ENCODE results near the gene KCNIP1.

Gene KCNIP1

DNA sequence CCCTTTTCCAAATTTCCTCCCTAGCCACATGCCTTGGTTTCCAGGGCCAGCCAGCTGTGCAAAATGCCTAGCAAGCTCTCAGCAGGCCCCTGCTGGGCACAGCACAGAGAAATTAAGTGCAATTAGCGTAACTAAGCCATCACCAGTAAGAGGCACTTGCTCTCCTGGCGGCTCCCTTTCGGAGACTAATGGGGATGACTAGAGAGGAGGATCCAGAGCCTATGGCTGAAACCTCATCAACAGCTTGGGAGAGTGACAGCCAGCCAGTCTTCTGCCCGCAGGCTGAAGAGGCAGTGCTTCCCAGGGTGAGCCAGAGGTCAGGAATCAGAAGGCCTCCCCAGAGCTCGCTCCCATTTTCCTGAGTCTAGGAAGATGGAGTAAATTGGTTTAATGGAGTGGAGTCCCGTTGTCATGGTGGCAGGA, 108.4 kb downstream of the KCNIP1 start:
- Histone ChIP-seq H3K27me3 (ENCODE audit: control insufficient read depth in 1 of 2, insufficient read depth in 2 of 2, low read length in 2 of 2) (peaks cover 0 to 3% of the 10 kb centered on the region in 2 donors), H3K36me3 (ENCODE audit: control insufficient read depth in 2 of 2, insufficient read depth in 2 of 2, low read length in 2 of 2) (no peaks in the 10 kb centered on the region), H3K9me3 (ENCODE audit: control insufficient read depth in 2 of 2, low read length in 2 of 2) (no peaks in the 10 kb centered on the region), H3K27ac (ENCODE audit: low read length) (no peak overlapping the region), H3K4me1 (ENCODE audit: control insufficient read depth, insufficient read depth, low read length) (peaks cover 2% of the 10 kb centered on the region), H3K4me3 (ENCODE audit: low read length in 2 of 2) (no peak overlapping the region), H3K9ac (ENCODE audit: low read length in 2 of 2) (no peak overlapping the region)

DNA sequence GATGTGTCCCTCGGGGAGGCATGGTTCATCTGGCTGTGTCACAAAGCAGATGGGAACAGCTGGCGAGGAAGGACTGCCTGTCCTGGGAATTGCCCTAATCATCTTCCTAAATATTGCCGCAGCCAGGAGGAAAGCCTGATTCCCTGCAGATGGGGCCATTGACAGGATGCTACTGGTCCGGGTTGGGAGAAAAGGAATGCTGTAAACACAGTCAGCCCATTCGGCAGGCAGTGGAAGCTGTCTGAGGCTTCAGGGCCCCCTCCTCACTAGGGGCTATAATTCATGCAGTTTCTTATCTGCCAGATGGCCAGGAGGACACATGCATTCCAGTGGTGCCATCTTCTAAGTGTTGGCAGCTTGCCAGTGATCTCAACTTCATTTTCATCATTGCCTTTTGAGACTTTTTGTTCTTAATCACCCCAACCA, 110.3 kb downstream of the KCNIP1 start:
- no peaks in the 10 kb centered on the region for H3K36me3 ChIP-seq (ENCODE audit: control insufficient read depth in 2 of 2, insufficient read depth in 2 of 2, low read length in 2 of 2)
- H3K9me3 ChIP-seq (ENCODE audit: control insufficient read depth in 2 of 2, low read length in 2 of 2): no peaks in the 10 kb centered on the region

DNA sequence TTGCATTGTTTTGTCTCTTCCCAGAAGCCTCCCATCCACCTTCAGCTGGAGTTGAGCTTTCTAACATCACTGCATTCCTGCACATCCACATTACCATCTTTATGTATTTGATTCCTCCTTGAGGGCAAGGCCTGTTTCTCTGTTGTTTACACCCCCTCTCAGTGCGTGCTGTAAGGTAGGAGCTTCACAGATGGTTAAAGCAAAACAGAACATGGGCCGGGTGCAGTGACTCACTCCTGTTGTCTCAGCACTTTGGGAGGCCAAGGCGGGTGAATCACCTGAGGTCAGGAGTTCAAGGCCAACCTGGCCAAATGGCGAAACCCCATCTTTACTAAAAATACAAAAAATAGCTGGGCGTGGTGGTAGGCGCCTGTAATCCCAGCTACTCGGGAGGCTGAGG, 110.9 kb downstream of the KCNIP1 start:
- peaks cover 2% of the 10 kb centered on the region for H3K4me1 ChIP-seq (ENCODE audit: control insufficient read depth, insufficient read depth, low read length)
- H3K36me3 ChIP-seq (ENCODE audit: control insufficient read depth in 2 of 2, insufficient read depth in 2 of 2, low read length in 2 of 2): no peaks in the 10 kb centered on the region
- no peaks in the 10 kb centered on the region for H3K9me3 ChIP-seq (ENCODE audit: control insufficient read depth in 2 of 2, low read length in 2 of 2)
- H3K27me3 ChIP-seq (ENCODE audit: control insufficient read depth in 1 of 2, insufficient read depth in 2 of 2, low read length in 2 of 2): peaks cover 0 to 3% of the 10 kb centered on the region in 2 donors
- no peak overlapping the region for H3K27ac ChIP-seq (ENCODE audit: low read length)
- H3K9ac ChIP-seq (ENCODE audit: low read length in 2 of 2): no peak overlapping the region
- H3K4me3 ChIP-seq (ENCODE audit: low read length in 2 of 2): no peak overlapping the region

More for the DNA sequence above, 110.3 kb downstream of the KCNIP1 start:
- Histone ChIP-seq H3K27me3 (ENCODE audit: control insufficient read depth in 1 of 2, insufficient read depth in 2 of 2, low read length in 2 of 2) (peaks cover 0 to 3% of the 10 kb centered on the region in 2 donors), H3K4me1 (ENCODE audit: control insufficient read depth, insufficient read depth, low read length) (peaks cover 2% of the 10 kb centered on the region), H3K27ac (ENCODE audit: low read length) (no peak overlapping the region), H3K4me3 (ENCODE audit: low read length in 2 of 2) (no peak overlapping the region), H3K9ac (ENCODE audit: low read length in 2 of 2) (no peak overlapping the region)

GRCh38 chr5:170617533-170618490, 114.0 kb downstream of the KCNIP1 start:
- Histone ChIP-seq H3K27me3 (ENCODE audit: control insufficient read depth in 1 of 2, insufficient read depth in 2 of 2, low read length in 2 of 2) (no peaks in the 10 kb centered on the region), H3K9ac (ENCODE audit: low read length in 2 of 2) (no peak overlapping the region), H3K36me3 (ENCODE audit: control insufficient read depth in 2 of 2, insufficient read depth in 2 of 2, low read length in 2 of 2) (no peaks in the 10 kb centered on the region), H3K4me3 (ENCODE audit: low read length in 2 of 2) (no peak overlapping the region), H3K27ac (ENCODE audit: low read length) (no peak overlapping the region), H3K9me3 (ENCODE audit: control insufficient read depth in 2 of 2, low read length in 2 of 2) (no peaks in the 10 kb centered on the region), H3K4me1 (ENCODE audit: control insufficient read depth, insufficient read depth, low read length) (peaks cover 2% of the 10 kb centered on the region)

GRCh38 chr5:170619869-170620268, 116.0 kb downstream of the KCNIP1 start:
- Histone ChIP-seq H3K27ac (ENCODE audit: low read length) (no peak overlapping the region), H3K4me1 (ENCODE audit: control insufficient read depth, insufficient read depth, low read length) (no peaks in the 10 kb centered on the region), H3K9ac (ENCODE audit: low read length in 2 of 2) (no peak overlapping the region), H3K36me3 (ENCODE audit: control insufficient read depth in 2 of 2, insufficient read depth in 2 of 2, low read length in 2 of 2) (no peaks in the 10 kb centered on the region), H3K9me3 (ENCODE audit: control insufficient read depth in 2 of 2, low read length in 2 of 2) (no peaks in the 10 kb centered on the region), H3K27me3 (ENCODE audit: control insufficient read depth in 1 of 2, insufficient read depth in 2 of 2, low read length in 2 of 2) (no peaks in the 10 kb centered on the region), H3K4me3 (ENCODE audit: low read length in 2 of 2) (no peak overlapping the region)

DNA sequence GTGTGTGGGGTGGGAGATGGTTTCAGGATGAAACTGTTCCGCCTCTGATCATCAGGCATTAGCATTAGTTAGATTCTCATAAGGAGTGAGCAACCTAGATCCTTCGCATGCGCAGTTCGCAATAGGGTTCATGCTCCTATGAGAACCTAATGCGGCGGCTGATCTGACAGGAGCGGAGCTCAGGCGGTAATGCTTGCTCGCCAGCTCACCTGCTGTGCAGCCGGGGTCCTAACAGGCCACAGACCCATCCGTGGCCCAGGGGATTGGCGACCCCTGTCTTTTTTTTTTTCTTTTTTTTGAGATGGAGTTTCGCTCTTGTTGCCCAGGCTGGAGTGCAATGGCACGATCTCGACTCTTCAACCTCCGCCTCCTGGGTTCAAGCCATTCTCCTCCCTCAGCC, 119.1 kb downstream of the KCNIP1 start:
- Histone ChIP-seq H3K9me3 (ENCODE audit: control insufficient read depth in 2 of 2, low read length in 2 of 2) (no peaks in the 10 kb centered on the region), H3K4me3 (ENCODE audit: low read length in 2 of 2) (no peak overlapping the region), H3K9ac (ENCODE audit: low read length in 2 of 2) (no peak overlapping the region)

GRCh38 chr5:170623576-170624181, 119.9 kb downstream of the KCNIP1 start:
- Histone ChIP-seq H3K4me3 (ENCODE audit: low read length in 2 of 2) (no peak overlapping the region), H3K27ac (ENCODE audit: low read length) (no peak overlapping the region), H3K4me1 (ENCODE audit: control insufficient read depth, insufficient read depth, low read length) (no peaks in the 10 kb centered on the region), H3K36me3 (ENCODE audit: control insufficient read depth in 2 of 2, insufficient read depth in 2 of 2, low read length in 2 of 2) (no peaks in the 10 kb centered on the region), H3K9ac (ENCODE audit: low read length in 2 of 2) (no peak overlapping the region), H3K27me3 (ENCODE audit: control insufficient read depth in 1 of 2, insufficient read depth in 2 of 2, low read length in 2 of 2) (no peaks in the 10 kb centered on the region), H3K9me3 (ENCODE audit: control insufficient read depth in 2 of 2, low read length in 2 of 2) (no peaks in the 10 kb centered on the region)

More for the DNA sequence above, 119.1 kb downstream of the KCNIP1 start:
- H3K27me3 ChIP-seq (ENCODE audit: control insufficient read depth in 1 of 2, insufficient read depth in 2 of 2, low read length in 2 of 2): no peaks in the 10 kb centered on the region
- H3K4me1 ChIP-seq (ENCODE audit: control insufficient read depth, insufficient read depth, low read length): no peaks in the 10 kb centered on the region
- no peaks in the 10 kb centered on the region for H3K36me3 ChIP-seq (ENCODE audit: control insufficient read depth in 2 of 2, insufficient read depth in 2 of 2, low read length in 2 of 2)
- H3K27ac ChIP-seq (ENCODE audit: low read length): no peak overlapping the region

DNA sequence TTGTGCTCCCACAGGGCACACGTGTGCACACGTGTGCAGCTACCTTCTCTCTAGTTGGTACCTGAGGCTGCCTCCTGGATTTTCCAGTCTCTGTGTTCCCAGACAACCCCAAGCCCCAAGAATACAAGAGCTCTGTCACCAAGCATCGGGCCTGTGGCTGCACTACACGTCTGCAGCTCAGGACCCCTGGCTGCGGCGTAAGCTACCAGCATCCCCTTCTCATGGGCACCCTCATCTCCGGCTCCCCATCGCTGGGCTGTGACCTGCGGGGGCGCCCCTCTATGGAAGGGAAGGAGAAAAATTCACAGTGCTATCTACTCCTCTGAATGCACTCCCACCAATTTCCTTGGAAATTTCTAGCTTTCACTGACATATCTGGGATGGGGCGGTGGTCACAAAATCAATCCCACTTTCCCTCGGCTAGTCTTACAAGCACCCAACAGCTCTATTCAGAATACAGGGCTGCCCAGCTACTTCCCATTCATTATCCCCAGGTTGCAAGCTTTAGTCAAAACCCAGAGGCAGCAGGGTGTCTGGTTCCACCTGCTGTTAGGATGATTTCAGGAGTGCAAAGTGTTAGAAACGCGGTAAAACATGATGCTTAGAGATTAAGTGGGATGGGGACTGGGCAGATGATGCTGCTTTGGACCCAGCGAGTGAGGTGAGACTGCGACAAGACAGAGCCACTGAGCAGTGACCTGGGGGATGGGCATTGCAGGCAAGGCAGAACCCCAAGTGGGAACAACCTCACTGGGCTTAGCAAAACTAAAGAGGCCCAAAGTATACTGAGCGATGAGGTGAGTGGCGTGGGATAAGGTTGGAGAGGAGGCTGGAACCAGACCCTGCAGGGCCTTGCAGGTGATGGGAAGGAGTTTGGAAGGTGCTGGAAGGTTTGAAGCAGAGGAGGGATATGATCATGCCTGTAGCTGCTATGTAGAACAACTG, 121.7 kb downstream of the KCNIP1 start:
- H3K27me3 ChIP-seq (ENCODE audit: control insufficient read depth in 1 of 2, insufficient read depth in 2 of 2, low read length in 2 of 2): no peaks in the 10 kb centered on the region
- no peak overlapping the region for H3K27ac ChIP-seq (ENCODE audit: low read length)
- H3K4me1 ChIP-seq (ENCODE audit: control insufficient read depth, insufficient read depth, low read length): no peaks in the 10 kb centered on the region
- no peaks in the 10 kb centered on the region for H3K36me3 ChIP-seq (ENCODE audit: control insufficient read depth in 2 of 2, insufficient read depth in 2 of 2, low read length in 2 of 2)
- H3K4me3 ChIP-seq (ENCODE audit: low read length in 2 of 2): no peak overlapping the region
- no peaks in the 10 kb centered on the region for H3K9me3 ChIP-seq (ENCODE audit: control insufficient read depth in 2 of 2, low read length in 2 of 2)
- H3K9ac ChIP-seq (ENCODE audit: low read length in 2 of 2): no peak overlapping the region

- Histone ChIP-seq H3K4me1 (ENCODE audit: control insufficient read depth, insufficient read depth, low read length) (peaks cover 6% of the 10 kb centered on the region), H3K36me3 (ENCODE audit: control insufficient read depth in 2 of 2, insufficient read depth in 2 of 2, low read length in 2 of 2) (no peaks in the 10 kb centered on the region), H3K9ac (ENCODE audit: low read length in 2 of 2) (no peak overlapping the region), H3K27me3 (ENCODE audit: control insufficient read depth in 1 of 2, insufficient read depth in 2 of 2, low read length in 2 of 2) (no peaks in the 10 kb centered on the region), H3K9me3 (ENCODE audit: control insufficient read depth in 2 of 2, low read length in 2 of 2) (no peaks in the 10 kb centered on the region), H3K4me3 (ENCODE audit: low read length in 2 of 2) (no peak overlapping the region), H3K27ac (ENCODE audit: low read length) (no peak overlapping the region)
Measured at GRCh38 chr5:170626507-170627150, 122.8 kb downstream of the KCNIP1 start.

- Histone ChIP-seq H3K4me3 (ENCODE audit: low read length in 2 of 2) (no peak overlapping the region), H3K4me1 (ENCODE audit: control insufficient read depth, insufficient read depth, low read length) (peaks cover 12% of the 10 kb centered on the region), H3K9me3 (ENCODE audit: control insufficient read depth in 2 of 2, low read length in 2 of 2) (no peaks in the 10 kb centered on the region), H3K27ac (ENCODE audit: low read length) (no peak overlapping the region), H3K36me3 (ENCODE audit: control insufficient read depth in 2 of 2, insufficient read depth in 2 of 2, low read length in 2 of 2) (no peaks in the 10 kb centered on the region), H3K9ac (ENCODE audit: low read length in 2 of 2) (no peak overlapping the region), H3K27me3 (ENCODE audit: control insufficient read depth in 1 of 2, insufficient read depth in 2 of 2, low read length in 2 of 2) (no peaks in the 10 kb centered on the region)
Measured at GRCh38 chr5:170627271-170627670, 123.5 kb downstream of the KCNIP1 start.

Measured in stomach smooth muscle (tissue), 2 donors.